Omental fat pad (tissue), 4 donors: ENCODE data around the gene NOS1. TPM values are rescaled to one million over a fixed set of nuclear protein-coding genes. Genes with fewer than 3 reads are reported as not detected.
A peak's percentile ranks its signal among the peaks of the same experiment; 100 is the strongest.

ENCODE experiments used
- ATAC-seq: fragments of 150-250 bp; one replicate; pipeline ENCODE4 v1.9.1; 2016; ENCODE audit warnings: mild to moderate bottlenecking, moderate library complexity; ENCODE audit not compliant: low FRiP score
- DNase-seq: peaks from one replicate; pipeline ENCODE4 v3.0.0-alpha.2; 2019; ENCODE audit warnings: low spot score
- total RNA-seq, 4 donors: library from RNA; depleted of rRNA; stranded (reverse); fragments of >200 nt; gene quantifications; one replicate each; pipeline ENCODE4 v1.1.0, GENCODE V29; 2016
- TF ChIP-seq, protein P1 (sequence below), 3 donors: fragments of 450-650 bp; IDR thresholded peaks; one replicate each; pipeline ENCODE4 v1.5.1; 2016 to 2017; ENCODE audit warnings: antibody characterized with exemption in 3 of 3, mild to moderate bottlenecking in 3 of 3, moderate library complexity in 2 of 3

Gene NOS1
- total RNA-seq, 4 donors from 2014 or later, result under 0.01 to 1.4 (median 0.11) TPM

GRCh38 chr12:117162167-117162539 is 199.3 kb downstream of the NOS1 start:
- no peak for ATAC-seq
- no peak for DNase-seq
- TF ChIP-seq, protein P1, sequence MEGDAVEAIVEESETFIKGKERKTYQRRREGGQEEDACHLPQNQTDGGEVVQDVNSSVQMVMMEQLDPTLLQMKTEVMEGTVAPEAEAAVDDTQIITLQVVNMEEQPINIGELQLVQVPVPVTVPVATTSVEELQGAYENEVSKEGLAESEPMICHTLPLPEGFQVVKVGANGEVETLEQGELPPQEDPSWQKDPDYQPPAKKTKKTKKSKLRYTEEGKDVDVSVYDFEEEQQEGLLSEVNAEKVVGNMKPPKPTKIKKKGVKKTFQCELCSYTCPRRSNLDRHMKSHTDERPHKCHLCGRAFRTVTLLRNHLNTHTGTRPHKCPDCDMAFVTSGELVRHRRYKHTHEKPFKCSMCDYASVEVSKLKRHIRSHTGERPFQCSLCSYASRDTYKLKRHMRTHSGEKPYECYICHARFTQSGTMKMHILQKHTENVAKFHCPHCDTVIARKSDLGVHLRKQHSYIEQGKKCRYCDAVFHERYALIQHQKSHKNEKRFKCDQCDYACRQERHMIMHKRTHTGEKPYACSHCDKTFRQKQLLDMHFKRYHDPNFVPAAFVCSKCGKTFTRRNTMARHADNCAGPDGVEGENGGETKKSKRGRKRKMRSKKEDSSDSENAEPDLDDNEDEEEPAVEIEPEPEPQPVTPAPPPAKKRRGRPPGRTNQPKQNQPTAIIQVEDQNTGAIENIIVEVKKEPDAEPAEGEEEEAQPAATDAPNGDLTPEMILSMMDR (IDR thresholded peaks at IDR 0.05), result no peak

DNA sequence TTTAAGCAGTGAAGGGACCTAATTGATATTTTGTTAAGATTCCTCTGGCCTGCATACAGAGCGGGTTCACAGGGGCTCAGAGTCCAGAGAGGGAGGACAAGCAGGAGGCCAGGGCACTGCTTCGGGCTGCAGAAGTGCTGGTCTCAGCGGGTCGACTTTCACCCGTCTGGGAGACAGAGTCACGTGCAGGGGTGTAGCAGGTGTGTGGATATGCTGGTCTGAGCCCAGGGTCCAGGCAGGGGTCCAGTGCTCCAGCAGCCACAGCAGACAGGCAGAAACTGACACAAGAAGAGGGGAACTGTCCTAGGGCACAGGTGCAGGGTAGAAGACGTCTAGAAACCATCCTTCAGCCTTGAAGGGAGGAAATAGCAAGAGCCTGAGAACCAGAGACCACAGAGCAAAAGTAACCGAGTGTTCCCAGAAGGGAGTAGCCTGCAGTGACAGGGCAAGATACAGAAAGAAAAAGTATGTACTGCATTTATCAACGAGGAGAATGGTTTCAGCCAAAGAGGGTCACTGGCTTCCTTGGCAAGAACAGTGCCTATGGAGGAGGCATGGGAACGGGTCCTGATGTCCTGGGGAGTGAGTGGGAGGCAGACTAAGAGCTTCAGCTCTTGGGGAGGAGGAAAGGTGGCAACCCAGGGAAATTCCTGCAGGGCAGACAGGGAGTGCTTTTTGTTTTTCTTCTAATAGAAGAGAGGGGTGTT is 199.8 kb downstream of the NOS1 start:
- TF ChIP-seq, protein P1 (IDR thresholded peaks at IDR 0.05), result no peak
- no peak for DNase-seq
- ATAC-seq, result no peak

GRCh38 chr12:117159674-117160073 is 201.8 kb downstream of the NOS1 start:
- ATAC-seq (no peak), DNase-seq (no peak)
- TF ChIP-seq, protein P1 (IDR thresholded peaks at IDR 0.05), result no peak

DNA sequence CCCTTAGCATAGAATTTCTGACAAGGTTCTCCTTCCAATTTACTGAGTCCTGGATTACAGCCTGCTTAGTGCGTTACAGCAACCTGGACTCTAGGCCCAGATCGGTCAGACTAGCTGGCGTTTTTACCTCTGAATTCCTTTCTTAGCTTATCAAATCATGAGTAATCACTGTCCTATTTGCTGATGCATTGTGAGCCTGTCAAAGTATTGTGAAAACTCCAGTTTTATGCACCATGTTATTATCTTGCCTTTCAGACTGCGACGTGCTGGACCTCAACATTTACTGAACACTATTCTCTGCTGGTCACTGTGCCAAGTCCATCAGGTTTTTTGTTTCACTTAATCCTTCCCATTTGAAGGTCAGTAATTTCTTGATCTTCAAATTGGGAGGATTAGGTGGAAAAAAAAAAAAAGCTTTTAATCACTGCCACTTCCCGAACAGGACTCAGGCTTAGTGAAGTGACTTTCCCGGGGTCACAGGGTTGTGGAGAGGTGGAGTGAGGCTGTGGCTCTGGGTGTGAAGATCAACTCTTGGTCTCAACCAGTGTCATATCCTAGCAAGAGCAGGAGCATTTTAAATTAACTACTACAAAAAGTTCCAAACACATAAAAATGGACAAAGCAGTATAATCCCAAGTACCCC is 202.4 kb downstream of the NOS1 start:
- ATAC-seq, result peak; percentile 84
- DNase-seq, result no peak

More for the DNA sequence above, 202.4 kb downstream of the NOS1 start:
- TF ChIP-seq, protein P1 (IDR thresholded peaks at IDR 0.05), result no peak

Other genes with a start within 250 kb of the NOS1 start
- gene FBXO21, start 171.2 kb downstream of the NOS1 start, total RNA-seq, result 10 to 100 TPM; 45.0 to 74.2 (median 62.2) TPM